ENCODE data around the gene GHRH.

The GHRH gene

GRCh38 chr20:37280403-37280802, 18.8 kb upstream of the GHRH start:
- Mint-ChIP-seq H3K36me3 (no peaks in the 10 kb centered on the region), H3K27ac (no peak overlapping the region), H3K9me3 (no peaks in the 10 kb centered on the region), H3K4me3 (no peak overlapping the region), H3K27me3 (peaks cover 43% of the 10 kb centered on the region), H3K4me1 (peaks cover 8% of the 10 kb centered on the region)
- CTCF ChIA-PET, result interaction anchor here (1.1 to 1.5 kb wide), 2 partner anchors 12 to 104 kb away, joined by 3 to 4 read pairs; no protein-coding TSS in a partner anchor
- DNase-seq, result no peak

GRCh38 chr20:37279820-37280219, 18.2 kb upstream of the GHRH start:
- no peaks in the 10 kb centered on the region for H3K9me3 Mint-ChIP-seq
- CTCF ChIA-PET, result interaction anchor here (1.1 to 1.5 kb wide), 2 partner anchors 12 to 105 kb away, joined by 3 to 4 read pairs; no protein-coding TSS in a partner anchor

DNA sequence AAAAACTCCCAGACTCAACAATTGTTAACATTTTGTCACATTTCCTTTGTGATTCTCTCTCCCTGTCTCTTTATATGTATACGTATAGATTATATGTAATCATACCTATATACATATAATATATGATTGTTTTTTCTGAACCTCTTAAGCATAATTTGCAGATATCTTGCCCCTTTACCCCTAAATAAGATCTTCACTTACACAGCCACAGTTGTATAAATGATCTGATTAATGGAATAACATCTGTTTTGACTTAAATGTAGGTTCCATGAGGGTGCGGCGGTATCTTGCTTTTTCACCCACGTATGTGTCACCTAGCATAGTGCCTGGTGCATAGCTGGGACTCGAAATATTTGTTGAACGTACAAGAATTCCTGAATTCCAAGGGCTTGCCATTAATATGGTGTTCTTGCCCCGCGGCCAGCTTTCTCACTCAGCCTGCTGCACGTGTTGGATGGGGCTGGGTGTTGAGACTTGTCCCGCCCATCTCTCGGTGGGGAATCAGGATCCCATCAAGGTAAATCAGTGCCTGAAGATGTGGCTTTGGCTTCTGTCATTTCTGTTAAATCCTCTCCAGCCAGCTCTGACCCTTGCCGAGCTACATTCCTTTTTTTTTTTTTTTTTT, 17.5 kb upstream of the GHRH start:
- Mint-ChIP-seq H3K9me3 (no peaks in the 10 kb centered on the region), H3K4me1 (peaks cover 8% of the 10 kb centered on the region), H3K27ac (no peak overlapping the region), H3K27me3 (peaks cover 49% of the 10 kb centered on the region), H3K4me3 (no peak overlapping the region), H3K36me3 (no peaks in the 10 kb centered on the region)
- CTCF ChIA-PET, result no interaction called here
- DNase-seq, result no peak

More at GRCh38 chr20:37279820-37280219, 18.2 kb upstream of the GHRH start:
- Mint-ChIP-seq H3K27me3 (peaks cover 43% of the 10 kb centered on the region), H3K4me1 (peaks cover 8% of the 10 kb centered on the region), H3K4me3 (no peak overlapping the region), H3K27ac (no peak overlapping the region), H3K36me3 (no peaks in the 10 kb centered on the region)
- DNase-seq, result no peak

- CTCF ChIA-PET, result interaction anchor here (0.9 to 2.6 kb wide), 9 partner anchors 9 to 256 kb away, joined by 3 to 17 read pairs (median 5); no protein-coding TSS in a partner anchor
- peaks cover 43% of the 10 kb centered on the region for H3K27me3 Mint-ChIP-seq
- H3K27ac Mint-ChIP-seq, result no peak overlapping the region
- H3K36me3 Mint-ChIP-seq, result no peaks in the 10 kb centered on the region
- peaks cover 8% of the 10 kb centered on the region for H3K4me1 Mint-ChIP-seq
- no peak overlapping the region for H3K4me3 Mint-ChIP-seq
- H3K9me3 Mint-ChIP-seq, result no peaks in the 10 kb centered on the region
- no peak for DNase-seq
Observed at GRCh38 chr20:37277253-37277593, 15.6 kb upstream of the GHRH start.

DNA sequence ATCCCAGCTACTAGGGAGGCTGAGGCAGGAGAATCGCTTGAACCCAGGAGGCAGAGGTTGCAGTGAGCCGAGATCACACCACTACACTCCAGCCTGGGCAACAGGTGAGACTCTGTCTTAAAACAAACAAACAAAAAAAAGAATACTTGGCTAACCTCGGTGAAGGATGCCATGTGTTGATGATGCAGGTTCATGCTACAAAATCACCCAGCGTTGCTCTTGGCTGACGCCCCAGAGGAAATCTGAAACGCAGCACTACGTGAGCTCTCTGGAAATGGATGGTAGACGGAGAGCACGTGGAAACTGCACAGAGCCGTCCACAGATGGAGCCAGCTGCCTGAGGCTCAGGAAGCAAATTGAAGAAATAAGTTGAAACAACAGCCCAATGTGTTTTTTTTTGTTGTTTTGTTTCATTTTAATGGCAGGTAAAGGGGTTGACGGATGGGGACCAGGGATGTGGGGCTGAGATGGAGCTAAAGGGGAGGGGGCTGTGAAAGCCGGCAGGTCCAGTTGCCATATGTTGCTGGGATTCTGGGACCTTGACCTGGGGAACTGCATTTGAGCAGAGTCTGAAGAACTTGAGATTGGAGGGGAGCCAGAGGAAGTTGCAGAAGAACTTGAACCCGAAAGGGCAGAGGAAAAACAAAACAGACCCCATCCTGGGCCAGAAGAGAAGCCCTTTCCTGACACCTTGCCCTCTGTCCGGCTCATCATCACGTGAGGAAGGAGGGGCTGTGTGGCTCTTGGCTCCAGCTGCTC, 15.1 kb upstream of the GHRH start:
- no peak overlapping the region for H3K27ac Mint-ChIP-seq
- H3K36me3 Mint-ChIP-seq, result no peaks in the 10 kb centered on the region
- peaks cover 43% of the 10 kb centered on the region for H3K27me3 Mint-ChIP-seq
- CTCF ChIA-PET, result interaction anchor here (0.6 to 2.6 kb wide), 14 partner anchors 9 to 261 kb away, joined by 3 to 17 read pairs (median 3); no protein-coding TSS in a partner anchor
- no peaks in the 10 kb centered on the region for H3K9me3 Mint-ChIP-seq
- H3K4me3 Mint-ChIP-seq, result no peak overlapping the region
- DNase-seq, result peak; percentile 38
- peaks cover 8% of the 10 kb centered on the region for H3K4me1 Mint-ChIP-seq

DNA sequence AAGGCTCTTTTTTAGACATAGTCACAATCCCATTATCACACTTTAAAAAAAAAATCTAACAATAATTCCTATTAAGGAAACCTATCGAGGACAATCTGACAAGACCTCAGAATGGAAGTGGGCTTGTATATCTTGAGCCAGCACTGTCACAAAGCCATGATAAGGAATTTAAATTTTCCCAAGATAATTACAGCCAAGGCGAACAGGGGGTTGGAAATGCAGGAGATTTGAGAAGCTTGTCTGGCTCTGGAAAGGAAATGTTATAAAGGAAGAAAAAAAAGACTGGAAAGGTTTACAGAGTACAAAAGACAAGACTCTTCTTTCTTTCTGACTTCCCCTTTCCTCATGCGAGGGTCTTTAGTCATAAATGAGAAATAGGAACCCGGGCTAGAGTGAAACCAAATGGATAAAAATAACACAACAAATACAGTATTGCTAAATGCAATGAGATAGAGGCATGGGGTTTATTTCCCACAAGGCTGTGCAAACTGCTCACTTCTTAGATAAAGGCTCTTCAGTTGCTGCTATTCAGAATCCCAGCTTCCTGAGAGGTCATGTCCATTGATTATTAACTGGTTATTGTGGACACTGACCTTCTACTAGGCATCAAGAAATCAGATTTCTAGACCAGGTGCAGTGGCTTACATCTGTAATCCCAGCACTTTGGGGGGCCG, 13.4 kb upstream of the GHRH start:
- peaks cover 8% of the 10 kb centered on the region for H3K4me1 Mint-ChIP-seq
- no peaks in the 10 kb centered on the region for H3K9me3 Mint-ChIP-seq
- DNase-seq, result no peak
- no peak overlapping the region for H3K27ac Mint-ChIP-seq
- H3K36me3 Mint-ChIP-seq, result no peaks in the 10 kb centered on the region
- CTCF ChIA-PET, result interaction anchor here (0.7 kb wide), 2 partner anchors 115 to 799 kb away, joined by 3 read pairs; no protein-coding TSS in a partner anchor
- peaks cover 41% of the 10 kb centered on the region for H3K27me3 Mint-ChIP-seq
- H3K4me3 Mint-ChIP-seq, result no peak overlapping the region

DNA sequence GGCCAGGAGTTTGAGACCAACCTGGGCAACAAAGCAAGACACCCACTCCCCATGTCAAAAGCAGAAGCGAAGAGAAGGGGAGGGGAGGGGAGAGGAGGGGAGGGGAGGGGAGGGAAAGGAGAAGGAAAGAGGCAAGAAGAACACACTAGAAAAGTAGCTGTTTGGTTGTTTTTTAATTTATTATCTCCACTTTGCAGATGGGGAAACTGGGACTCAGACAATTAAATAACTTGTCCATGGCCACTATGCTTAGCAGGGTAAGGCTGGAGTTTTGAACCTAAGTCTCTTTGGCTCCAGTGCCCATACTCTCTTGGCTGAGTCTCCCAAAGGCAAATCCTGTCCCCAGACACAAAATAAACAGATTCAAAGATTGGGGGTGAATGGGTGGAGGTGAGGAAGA, 12.4 kb upstream of the GHRH start:
- Mint-ChIP-seq H3K36me3 (no peaks in the 10 kb centered on the region), H3K27ac (no peak overlapping the region), H3K4me1 (peaks cover 8% of the 10 kb centered on the region), H3K27me3 (peaks cover 37% of the 10 kb centered on the region), H3K4me3 (no peak overlapping the region), H3K9me3 (no peaks in the 10 kb centered on the region)
- DNase-seq, result no peak
- CTCF ChIA-PET, result no interaction called here

DNA sequence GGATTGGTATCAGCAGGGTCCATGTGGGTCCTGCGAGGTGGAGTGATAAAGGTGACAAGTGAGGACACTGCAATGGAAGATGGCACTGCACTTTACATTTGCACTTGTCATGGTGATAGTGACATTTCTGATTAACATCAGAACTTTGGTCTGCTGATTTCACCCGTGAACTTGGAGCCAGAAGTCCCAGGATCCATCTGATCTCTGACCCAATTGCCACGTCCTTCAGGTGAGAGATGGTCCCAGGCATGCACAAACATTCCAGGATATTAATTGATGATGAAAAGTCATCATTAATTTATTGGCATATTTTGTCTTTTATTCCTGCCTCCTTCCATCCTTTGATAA, 9.8 kb upstream of the GHRH start:
- no peak for DNase-seq
- Mint-ChIP-seq H3K36me3 (no peaks in the 10 kb centered on the region), H3K27me3 (peaks cover 29% of the 10 kb centered on the region), H3K4me1 (no peaks in the 10 kb centered on the region), H3K9me3 (no peaks in the 10 kb centered on the region), H3K4me3 (no peak overlapping the region), H3K27ac (no peak overlapping the region)
- CTCF ChIA-PET, result interaction anchor here (0.7 to 3.1 kb wide), 7 partner anchors 9 to 293 kb away, joined by 3 to 20 read pairs (median 7); partner anchors contain the start of gene GHRH

DNA sequence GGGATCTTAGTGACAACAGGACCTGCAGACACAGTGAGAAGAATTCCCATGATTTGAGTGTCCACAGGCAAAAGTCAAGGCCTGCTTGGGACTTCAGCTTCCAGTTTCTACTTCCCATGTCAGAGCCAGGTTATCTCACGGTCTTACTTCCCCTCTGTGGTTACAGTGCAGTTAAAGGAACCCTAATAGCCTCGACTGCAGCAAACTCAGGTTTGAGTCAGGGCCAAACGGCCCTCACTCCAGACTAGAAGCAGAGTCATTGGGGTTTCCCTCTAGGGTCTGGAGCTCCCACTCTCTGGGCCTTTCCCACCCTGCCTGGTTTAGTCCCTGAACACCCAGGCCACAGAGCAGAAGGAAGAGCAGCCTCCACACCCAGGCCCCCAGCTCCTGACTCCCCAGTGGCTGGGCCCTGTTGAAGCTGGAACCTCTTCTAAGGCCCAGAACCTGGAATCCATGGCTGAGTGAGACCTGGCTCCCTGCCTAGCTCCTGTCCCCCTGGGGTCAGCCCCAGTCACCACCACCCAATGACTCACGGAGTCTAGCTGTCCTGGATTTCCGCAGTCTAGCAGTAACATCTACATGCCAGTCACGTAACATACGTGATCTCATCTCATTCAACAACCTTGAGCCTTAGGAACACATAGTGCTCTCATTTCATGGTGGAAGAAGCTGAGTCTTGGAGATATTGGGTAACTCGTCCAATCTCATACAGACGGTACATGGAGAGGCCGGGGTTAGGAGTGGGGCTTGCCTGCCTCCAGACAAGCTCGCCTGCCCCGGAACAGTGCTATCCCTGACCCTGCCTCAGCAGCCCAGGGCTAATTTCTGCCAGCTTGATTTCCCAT, 9.2 kb upstream of the GHRH start:
- no peak overlapping the region for H3K4me3 Mint-ChIP-seq
- H3K9me3 Mint-ChIP-seq, result no peaks in the 10 kb centered on the region
- H3K4me1 Mint-ChIP-seq, result no peaks in the 10 kb centered on the region
- DNase-seq, result no peak
- H3K36me3 Mint-ChIP-seq, result no peaks in the 10 kb centered on the region
- CTCF ChIA-PET, result interaction anchor here (0.7 to 3.1 kb wide), 8 partner anchors 9 to 293 kb away, joined by 3 to 20 read pairs (median 6); partner anchors contain the start of genes GHRH and MANBAL
- H3K27ac Mint-ChIP-seq, result no peak overlapping the region
- peaks cover 25% of the 10 kb centered on the region for H3K27me3 Mint-ChIP-seq

GRCh38 chr20:37267667-37268313, 6.2 kb upstream of the GHRH start:
- Mint-ChIP-seq H3K36me3 (no peaks in the 10 kb centered on the region), H3K27ac (no peak overlapping the region), H3K9me3 (no peaks in the 10 kb centered on the region), H3K4me1 (no peaks in the 10 kb centered on the region), H3K27me3 (peaks cover 8% of the 10 kb centered on the region), H3K4me3 (no peak overlapping the region)
- CTCF ChIA-PET, result interaction anchor here (1.2 to 2.4 kb wide), 7 partner anchors 13 to 268 kb away, joined by 3 to 9 read pairs (median 5); no protein-coding TSS in a partner anchor
- no peak for DNase-seq

- H3K4me3 Mint-ChIP-seq, result no peak overlapping the region
- no peak overlapping the region for H3K27ac Mint-ChIP-seq
- H3K9me3 Mint-ChIP-seq, result no peaks in the 10 kb centered on the region
- peaks cover 9% of the 10 kb centered on the region for H3K27me3 Mint-ChIP-seq
- CTCF ChIA-PET, result interaction anchor here (1.2 to 2.4 kb wide), 5 partner anchors 11 to 266 kb away, joined by 4 to 9 read pairs (median 5); no protein-coding TSS in a partner anchor
- no peak for DNase-seq
- no peaks in the 10 kb centered on the region for H3K36me3 Mint-ChIP-seq
- H3K4me1 Mint-ChIP-seq, result no peaks in the 10 kb centered on the region
Observed at GRCh38 chr20:37266940-37267666, 5.5 kb upstream of the GHRH start.

- no peak overlapping the region for H3K27ac Mint-ChIP-seq
- H3K4me1 Mint-ChIP-seq, result no peaks in the 10 kb centered on the region
- no peak overlapping the region for H3K4me3 Mint-ChIP-seq
- DNase-seq, result no peak
- H3K27me3 Mint-ChIP-seq, result peaks cover 22% of the 10 kb centered on the region
- CTCF ChIA-PET, result interaction anchor here (0.6 to 2.1 kb wide), 8 partner anchors 9 to 726 kb away, joined by 3 to 6 read pairs (median 4); no protein-coding TSS in a partner anchor
- H3K9me3 Mint-ChIP-seq, result no peaks in the 10 kb centered on the region
- no peaks in the 10 kb centered on the region for H3K36me3 Mint-ChIP-seq
Observed at GRCh38 chr20:37265152-37265551, 3.5 kb upstream of the GHRH start.

- Mint-ChIP-seq H3K4me1 (no peaks in the 10 kb centered on the region), H3K4me3 (no peak overlapping the region), H3K9me3 (no peaks in the 10 kb centered on the region), H3K27ac (no peak overlapping the region), H3K36me3 (no peaks in the 10 kb centered on the region), H3K27me3 (peaks cover 30% of the 10 kb centered on the region)
- DNase-seq, result no peak
- CTCF ChIA-PET, result no interaction called here
Observed at GRCh38 chr20:37263686-37264085, 2.1 kb upstream of the GHRH start.

Data from activated naive CD4-positive, alpha-beta T cell treated with anti-CD3 and anti-CD28 coated beads, Interleukin-2, amount 10 ng/mL, durations not matched to agents 7 days and 5 days (primary cell).